Liver (tissue), 2 donors: Measurements from ENCODE around the gene UNC13C.

Experiments
- TF ChIP-seq, protein P1 (sequence below): fragments of 150-350 bp; IDR thresholded peaks from 2 replicates; pipeline ENCODE4 v1.5.1; 2017; ENCODE audit warnings: improper control_type of control experiment, low read depth, low read length; ENCODE audit not compliant: missing input control
- TF ChIP-seq, protein P2 (sequence below): IDR thresholded peaks from 2 replicates; pipeline ENCODE4 v1.6.1; 2016; ENCODE audit warnings: antibody characterized with exemption, mild to moderate bottlenecking
- donor health status: healthy.

GRCh38 chr15:54099010-54099409, 120.8 kb downstream of the UNC13C start:
- TF ChIP-seq, protein P1, sequence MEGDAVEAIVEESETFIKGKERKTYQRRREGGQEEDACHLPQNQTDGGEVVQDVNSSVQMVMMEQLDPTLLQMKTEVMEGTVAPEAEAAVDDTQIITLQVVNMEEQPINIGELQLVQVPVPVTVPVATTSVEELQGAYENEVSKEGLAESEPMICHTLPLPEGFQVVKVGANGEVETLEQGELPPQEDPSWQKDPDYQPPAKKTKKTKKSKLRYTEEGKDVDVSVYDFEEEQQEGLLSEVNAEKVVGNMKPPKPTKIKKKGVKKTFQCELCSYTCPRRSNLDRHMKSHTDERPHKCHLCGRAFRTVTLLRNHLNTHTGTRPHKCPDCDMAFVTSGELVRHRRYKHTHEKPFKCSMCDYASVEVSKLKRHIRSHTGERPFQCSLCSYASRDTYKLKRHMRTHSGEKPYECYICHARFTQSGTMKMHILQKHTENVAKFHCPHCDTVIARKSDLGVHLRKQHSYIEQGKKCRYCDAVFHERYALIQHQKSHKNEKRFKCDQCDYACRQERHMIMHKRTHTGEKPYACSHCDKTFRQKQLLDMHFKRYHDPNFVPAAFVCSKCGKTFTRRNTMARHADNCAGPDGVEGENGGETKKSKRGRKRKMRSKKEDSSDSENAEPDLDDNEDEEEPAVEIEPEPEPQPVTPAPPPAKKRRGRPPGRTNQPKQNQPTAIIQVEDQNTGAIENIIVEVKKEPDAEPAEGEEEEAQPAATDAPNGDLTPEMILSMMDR: no peak
- TF ChIP-seq, protein P2, sequence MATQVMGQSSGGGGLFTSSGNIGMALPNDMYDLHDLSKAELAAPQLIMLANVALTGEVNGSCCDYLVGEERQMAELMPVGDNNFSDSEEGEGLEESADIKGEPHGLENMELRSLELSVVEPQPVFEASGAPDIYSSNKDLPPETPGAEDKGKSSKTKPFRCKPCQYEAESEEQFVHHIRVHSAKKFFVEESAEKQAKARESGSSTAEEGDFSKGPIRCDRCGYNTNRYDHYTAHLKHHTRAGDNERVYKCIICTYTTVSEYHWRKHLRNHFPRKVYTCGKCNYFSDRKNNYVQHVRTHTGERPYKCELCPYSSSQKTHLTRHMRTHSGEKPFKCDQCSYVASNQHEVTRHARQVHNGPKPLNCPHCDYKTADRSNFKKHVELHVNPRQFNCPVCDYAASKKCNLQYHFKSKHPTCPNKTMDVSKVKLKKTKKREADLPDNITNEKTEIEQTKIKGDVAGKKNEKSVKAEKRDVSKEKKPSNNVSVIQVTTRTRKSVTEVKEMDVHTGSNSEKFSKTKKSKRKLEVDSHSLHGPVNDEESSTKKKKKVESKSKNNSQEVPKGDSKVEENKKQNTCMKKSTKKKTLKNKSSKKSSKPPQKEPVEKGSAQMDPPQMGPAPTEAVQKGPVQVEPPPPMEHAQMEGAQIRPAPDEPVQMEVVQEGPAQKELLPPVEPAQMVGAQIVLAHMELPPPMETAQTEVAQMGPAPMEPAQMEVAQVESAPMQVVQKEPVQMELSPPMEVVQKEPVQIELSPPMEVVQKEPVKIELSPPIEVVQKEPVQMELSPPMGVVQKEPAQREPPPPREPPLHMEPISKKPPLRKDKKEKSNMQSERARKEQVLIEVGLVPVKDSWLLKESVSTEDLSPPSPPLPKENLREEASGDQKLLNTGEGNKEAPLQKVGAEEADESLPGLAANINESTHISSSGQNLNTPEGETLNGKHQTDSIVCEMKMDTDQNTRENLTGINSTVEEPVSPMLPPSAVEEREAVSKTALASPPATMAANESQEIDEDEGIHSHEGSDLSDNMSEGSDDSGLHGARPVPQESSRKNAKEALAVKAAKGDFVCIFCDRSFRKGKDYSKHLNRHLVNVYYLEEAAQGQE: no peak
